IMR-90 (cell line): Measurements from ENCODE around the gene S100A12.
"Not testable (repeated sequence)": the region's sequence is repeated elsewhere in the genome, so short reads cannot be mapped to it uniquely, and the experiment has no call there.

Experiments
- CEBPB ChIP-seq: IDR thresholded peaks from 2 replicates; pipeline ENCODE4 v1.6.1; 2012; ENCODE audit warnings: low read depth, low read length, improper control_type of control experiment
- POLR2A ChIP-seq: IDR thresholded peaks from 2 replicates; pipeline ENCODE4 v1.6.1; 2012; ENCODE audit warnings: mild to moderate bottlenecking, low read depth, low read length
- TF ChIP-seq, protein P1 (sequence below): conservative IDR thresholded peaks from 2 replicates; pipeline ENCODE4 v1.5.1; 2012; ENCODE audit warnings: mild to moderate bottlenecking, low read depth, low read length, improper control_type of control experiment

DNA sequence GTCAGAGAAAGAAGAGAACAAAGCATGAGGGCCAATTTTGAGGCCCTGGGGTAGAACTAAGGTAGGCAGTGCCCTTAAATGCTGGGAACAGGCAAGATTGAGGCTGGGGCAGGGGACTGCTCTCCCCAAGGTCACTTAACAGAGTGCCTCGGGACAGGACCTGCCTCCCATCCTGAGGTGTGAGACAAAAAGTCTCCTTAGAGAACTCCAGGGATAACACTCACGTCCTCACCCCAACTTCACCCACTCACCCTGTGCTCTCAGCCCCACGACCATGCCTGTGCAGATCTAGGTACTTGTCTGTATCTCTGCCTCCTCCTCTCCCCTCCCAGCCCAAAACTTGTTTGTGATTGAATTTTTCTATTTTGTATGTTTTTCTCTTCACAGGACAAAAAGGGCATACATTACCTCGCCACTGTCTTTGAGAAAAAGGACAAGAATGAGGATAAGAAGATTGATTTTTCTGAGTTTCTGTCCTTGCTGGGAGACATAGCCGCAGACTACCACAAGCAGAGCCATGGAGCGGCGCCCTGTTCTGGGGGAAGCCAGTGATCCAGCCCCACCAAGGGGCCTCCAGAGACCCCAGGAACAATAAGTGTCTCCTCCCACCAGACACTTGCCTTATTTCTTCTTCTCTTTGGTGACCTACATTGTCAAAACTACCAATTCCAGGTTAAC lies 43.5 kb upstream of the S100A12 start:
- TF ChIP-seq, protein P1, sequence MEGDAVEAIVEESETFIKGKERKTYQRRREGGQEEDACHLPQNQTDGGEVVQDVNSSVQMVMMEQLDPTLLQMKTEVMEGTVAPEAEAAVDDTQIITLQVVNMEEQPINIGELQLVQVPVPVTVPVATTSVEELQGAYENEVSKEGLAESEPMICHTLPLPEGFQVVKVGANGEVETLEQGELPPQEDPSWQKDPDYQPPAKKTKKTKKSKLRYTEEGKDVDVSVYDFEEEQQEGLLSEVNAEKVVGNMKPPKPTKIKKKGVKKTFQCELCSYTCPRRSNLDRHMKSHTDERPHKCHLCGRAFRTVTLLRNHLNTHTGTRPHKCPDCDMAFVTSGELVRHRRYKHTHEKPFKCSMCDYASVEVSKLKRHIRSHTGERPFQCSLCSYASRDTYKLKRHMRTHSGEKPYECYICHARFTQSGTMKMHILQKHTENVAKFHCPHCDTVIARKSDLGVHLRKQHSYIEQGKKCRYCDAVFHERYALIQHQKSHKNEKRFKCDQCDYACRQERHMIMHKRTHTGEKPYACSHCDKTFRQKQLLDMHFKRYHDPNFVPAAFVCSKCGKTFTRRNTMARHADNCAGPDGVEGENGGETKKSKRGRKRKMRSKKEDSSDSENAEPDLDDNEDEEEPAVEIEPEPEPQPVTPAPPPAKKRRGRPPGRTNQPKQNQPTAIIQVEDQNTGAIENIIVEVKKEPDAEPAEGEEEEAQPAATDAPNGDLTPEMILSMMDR, result not testable (repeated sequence)
- not testable (repeated sequence) for TF ChIP-seq POLR2A, CEBPB
